Fibroblast of lung (primary cell): Measurements from ENCODE around the gene UQCC5. TPM values are rescaled to one million over a fixed set of nuclear protein-coding genes. Genes with fewer than 3 reads are reported as not detected.

Experiments
- DNase-seq, 2 donors: peaks; one replicate each; pipeline versions ENCODE4 v3.0.0 to v3.0.0-alpha.2; 2010; ENCODE audit warnings: low read depth in 2 of 2
- H2AFZ ChIP-seq: 2 replicates; pipeline ENCODE4 v1.5.1; 2012; ENCODE audit warnings: low read length, control low read depth, inconsistent platforms
- H3K27ac ChIP-seq: 2 replicates; pipeline ENCODE4 v1.5.1; 2011; ENCODE audit warnings: low read length, control low read depth; ENCODE audit not compliant: insufficient read depth
- H3K27me3 ChIP-seq: 2 replicates; pipeline ENCODE4 v1.5.1; 2011; ENCODE audit warnings: mild to moderate bottlenecking, low read length; ENCODE audit not compliant: control insufficient read depth, insufficient read depth
- H3K36me3 ChIP-seq: 2 replicates; pipeline ENCODE4 v1.5.1; 2011; ENCODE audit warnings: low read length; ENCODE audit not compliant: control insufficient read depth, insufficient read depth
- H3K4me1 ChIP-seq: 2 replicates; pipeline ENCODE4 v1.5.1; 2011; ENCODE audit warnings: low read length; ENCODE audit not compliant: control insufficient read depth, insufficient read depth; ENCODE audit errors: extremely low read depth
- H3K4me2 ChIP-seq: 2 replicates; pipeline ENCODE4 v1.5.1; 2011; ENCODE audit warnings: low read length, control low read depth; ENCODE audit not compliant: insufficient read depth; ENCODE audit errors: extremely low read depth
- H3K4me3 ChIP-seq, 4 experiments: fragments of 200-600 bp in 1 of 4; sonication (generic) in 1 of 4; replicated peaks in 1 of 4; 2 replicates each; pipeline ENCODE4 v1.5.1; 2011 to 2016; ENCODE audit warnings: low read length in 4 of 4, low read depth in 3 of 4, mild to moderate bottlenecking in 3 of 4, control low read depth in 2 of 4, inconsistent platforms in 1 of 4, mixed read lengths in 1 of 4; ENCODE audit not compliant: insufficient read depth in 1 of 4; ENCODE audit errors: control extremely low read depth in 1 of 4
- H3K79me2 ChIP-seq: 2 replicates; pipeline ENCODE4 v1.5.1; 2012; ENCODE audit warnings: mild to moderate bottlenecking, low read length, inconsistent platforms; ENCODE audit not compliant: control insufficient read depth, insufficient read depth
- H3K9ac ChIP-seq: 2 replicates; pipeline ENCODE4 v1.5.1; 2011; ENCODE audit warnings: mild to moderate bottlenecking, low read length, control low read depth; ENCODE audit not compliant: insufficient read depth
- H3K9me3 ChIP-seq: 2 replicates; pipeline ENCODE4 v1.5.1; 2012; ENCODE audit warnings: low read depth, low read length; ENCODE audit not compliant: control insufficient read depth, insufficient read depth
- H4K20me1 ChIP-seq: 2 replicates; pipeline ENCODE4 v1.5.1; 2011; ENCODE audit warnings: low read length; ENCODE audit not compliant: control insufficient read depth, insufficient read depth; ENCODE audit errors: extremely low read depth
- EZH2 ChIP-seq: IDR thresholded peaks from 2 replicates; pipeline ENCODE4 v1.5.1; 2012; ENCODE audit warnings: low read length, control low read depth, mild to moderate bottlenecking; ENCODE audit errors: missing control alignments
- polyA plus RNA-seq, 2 donors: library from polyadenylated mRNA; depleted of rRNA in 1 of 2; stranded (reverse) in 1 of 2; unstranded in 1 of 2; fragments of >200 nt; gene quantifications; 2 replicates each; pipeline ENCODE4 v1.2.1, GENCODE V29; 2011 to 2012; ENCODE audit warnings: missing spikeins in 1 of 2
- total RNA-seq: library from RNA; depleted of rRNA; stranded (reverse); fragments of >200 nt; gene quantifications from 2 replicates; pipeline ENCODE4 v1.2.1, GENCODE V29; 2014
- TF ChIP-seq, protein P1 (sequence below), 2 donors: IDR thresholded peaks in 1 of 2; conservative IDR thresholded peaks in 1 of 2; 1 replicate in 1 of 2; 2 replicates in 1 of 2; pipeline ENCODE4 v1.5.1; 2011 to 2012; ENCODE audit warnings: low read length in 2 of 2, control low read depth in 1 of 2, inconsistent platforms in 1 of 2, low read depth in 1 of 2, mild to moderate bottlenecking in 1 of 2

UQCC5 gene
- total and polyA plus RNA-seq, 2 donors (not counting 1 experiment from before 2014, with no cell fraction given) = 9.4 to 13.8 TPM

DNA sequence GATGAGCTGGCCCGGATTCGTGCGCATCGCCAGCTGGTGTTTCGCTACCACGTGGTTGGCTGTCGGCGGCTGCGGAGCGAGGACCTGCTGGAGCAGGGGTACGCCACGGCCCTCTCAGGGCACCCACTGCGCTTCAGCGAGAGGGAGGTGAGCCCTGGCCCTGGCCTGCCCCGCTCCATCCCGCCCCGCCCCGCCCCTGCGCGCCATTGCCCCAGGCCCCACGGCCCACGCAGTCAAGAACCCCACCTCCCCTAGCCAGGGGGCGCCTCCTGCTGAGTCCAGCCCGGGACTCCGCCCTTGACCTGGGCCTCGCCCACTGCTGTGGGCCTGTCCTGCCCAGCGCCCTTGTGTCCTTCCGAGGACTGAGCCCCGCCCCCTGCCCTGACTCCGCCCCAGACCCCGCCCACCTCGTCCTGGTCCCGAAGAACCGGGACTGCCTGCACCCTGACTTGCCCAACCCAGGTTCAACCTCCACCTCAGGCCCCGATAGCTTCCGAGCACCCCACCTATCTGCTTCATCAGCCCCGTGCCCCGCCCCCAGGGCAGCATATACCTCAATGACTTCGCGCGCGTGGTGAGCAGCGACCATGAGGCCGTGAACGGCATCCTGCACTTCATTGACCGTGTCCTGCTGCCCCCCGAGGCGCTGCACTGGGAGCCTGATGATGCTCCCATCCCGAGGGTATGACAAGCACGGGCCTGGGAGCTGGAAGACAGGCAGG lies 17.5 kb upstream of the UQCC5 start:
- Histone ChIP-seq H3K27ac (no peak overlapping the region), H3K79me2 (no peaks in the 10 kb centered on the region), H3K9ac (no peak overlapping the region), H3K36me3 (peaks cover 8% of the 10 kb centered on the region), H3K27me3 (peaks cover 5% of the 10 kb centered on the region), H3K4me3 (no peak overlapping the region), H4K20me1 (no peaks in the 10 kb centered on the region), H3K4me2 (no peak overlapping the region), H3K4me1 (no peaks in the 10 kb centered on the region), H3K9me3 (no peaks in the 10 kb centered on the region), H2AFZ (no peak overlapping the region)
- no peak for DNase-seq
- TF ChIP-seq, protein P1, sequence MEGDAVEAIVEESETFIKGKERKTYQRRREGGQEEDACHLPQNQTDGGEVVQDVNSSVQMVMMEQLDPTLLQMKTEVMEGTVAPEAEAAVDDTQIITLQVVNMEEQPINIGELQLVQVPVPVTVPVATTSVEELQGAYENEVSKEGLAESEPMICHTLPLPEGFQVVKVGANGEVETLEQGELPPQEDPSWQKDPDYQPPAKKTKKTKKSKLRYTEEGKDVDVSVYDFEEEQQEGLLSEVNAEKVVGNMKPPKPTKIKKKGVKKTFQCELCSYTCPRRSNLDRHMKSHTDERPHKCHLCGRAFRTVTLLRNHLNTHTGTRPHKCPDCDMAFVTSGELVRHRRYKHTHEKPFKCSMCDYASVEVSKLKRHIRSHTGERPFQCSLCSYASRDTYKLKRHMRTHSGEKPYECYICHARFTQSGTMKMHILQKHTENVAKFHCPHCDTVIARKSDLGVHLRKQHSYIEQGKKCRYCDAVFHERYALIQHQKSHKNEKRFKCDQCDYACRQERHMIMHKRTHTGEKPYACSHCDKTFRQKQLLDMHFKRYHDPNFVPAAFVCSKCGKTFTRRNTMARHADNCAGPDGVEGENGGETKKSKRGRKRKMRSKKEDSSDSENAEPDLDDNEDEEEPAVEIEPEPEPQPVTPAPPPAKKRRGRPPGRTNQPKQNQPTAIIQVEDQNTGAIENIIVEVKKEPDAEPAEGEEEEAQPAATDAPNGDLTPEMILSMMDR (conservative IDR thresholded peaks at IDR 0.05 in 1 of 2, IDR thresholded peaks at IDR 0.05 in 1 of 2; ENCODE audit: low read depth in 1 of 2, low read length in 2 of 2) = no peak
- TF ChIP-seq EZH2 = no peak

DNA sequence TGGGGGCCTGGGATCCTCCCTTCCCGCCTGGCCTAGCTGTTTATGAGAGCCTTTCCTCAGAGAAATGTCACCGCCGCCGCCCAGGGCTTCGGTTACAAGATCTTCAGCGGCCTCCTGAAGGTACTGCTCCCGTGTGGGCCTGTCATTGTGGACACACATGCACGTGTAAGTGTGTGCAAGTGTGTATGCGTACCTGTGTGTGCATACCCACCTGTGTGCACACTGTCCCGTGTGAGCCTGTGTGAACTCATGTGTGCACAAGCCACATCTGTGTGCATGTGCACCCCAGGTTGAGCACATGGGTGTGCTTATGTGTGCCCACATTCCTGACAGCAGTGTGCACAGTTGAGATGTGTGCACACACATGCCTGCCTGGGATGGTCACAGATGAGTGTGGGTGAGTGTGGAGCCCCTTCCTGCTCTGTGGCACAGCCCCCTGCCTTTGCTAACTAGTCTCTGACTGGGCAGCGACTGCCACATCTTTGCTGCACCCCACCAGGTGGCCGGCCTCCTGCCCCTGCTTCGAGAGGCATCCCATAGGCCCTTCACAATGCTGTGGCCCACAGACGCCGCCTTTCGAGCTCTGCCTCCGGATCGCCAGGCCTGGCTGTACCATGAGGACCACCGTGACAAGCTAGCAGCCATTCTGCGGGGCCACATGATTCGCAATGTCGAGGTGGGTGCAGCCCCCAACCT lies 16.8 kb upstream of the UQCC5 start:
- H3K79me2 ChIP-seq = no peaks in the 10 kb centered on the region
- H3K36me3 ChIP-seq = peaks cover 15% of the 10 kb centered on the region
- no peak overlapping the region for H2AFZ ChIP-seq
- H3K4me1 ChIP-seq = peaks cover under 1% of the 10 kb centered on the region
- DNase-seq = no peak
- H3K27ac ChIP-seq = no peak overlapping the region
- no peaks in the 10 kb centered on the region for H4K20me1 ChIP-seq
- no peaks in the 10 kb centered on the region for H3K27me3 ChIP-seq
- TF ChIP-seq EZH2 = no peak
- TF ChIP-seq, protein P1 (conservative IDR thresholded peaks at IDR 0.05 in 1 of 2, IDR thresholded peaks at IDR 0.05 in 1 of 2; ENCODE audit: low read depth in 1 of 2, low read length in 2 of 2) = no peak
- H3K9me3 ChIP-seq = no peaks in the 10 kb centered on the region
- no peak overlapping the region for H3K4me2 ChIP-seq
- no peak overlapping the region for H3K4me3 ChIP-seq
- H3K9ac ChIP-seq = no peak overlapping the region

DNA sequence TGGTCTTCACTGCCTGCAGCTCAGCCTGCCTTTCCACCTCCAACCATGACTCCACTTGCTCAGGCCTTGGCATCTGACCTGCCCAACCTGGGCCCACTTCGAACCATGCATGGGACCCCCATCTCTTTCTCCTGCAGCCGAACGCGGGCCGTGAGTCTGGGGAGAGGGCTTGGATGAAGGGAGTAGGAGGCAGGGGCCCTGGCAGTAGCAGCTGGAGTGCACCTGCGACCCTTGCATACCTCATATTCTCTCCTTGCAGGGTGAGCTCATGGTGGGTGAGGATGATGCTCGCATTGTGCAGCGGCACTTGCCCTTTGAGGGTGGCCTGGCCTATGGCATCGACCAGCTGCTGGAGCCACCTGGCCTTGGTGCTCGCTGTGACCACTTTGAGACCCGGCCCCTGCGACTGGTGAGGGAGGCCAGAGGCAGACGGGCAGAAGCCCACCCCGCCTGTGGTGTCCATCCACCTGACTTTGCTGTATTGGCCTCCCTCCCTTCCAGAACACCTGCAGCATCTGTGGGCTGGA lies 16.2 kb upstream of the UQCC5 start:
- Histone ChIP-seq H3K9me3 (no peaks in the 10 kb centered on the region), H3K4me1 (peaks cover 3% of the 10 kb centered on the region), H3K4me2 (no peak overlapping the region), H3K79me2 (no peaks in the 10 kb centered on the region), H3K9ac (no peak overlapping the region), H3K4me3 (no peak overlapping the region), H3K27ac (no peak overlapping the region), H3K36me3 (peaks cover 17% of the 10 kb centered on the region), H4K20me1 (no peaks in the 10 kb centered on the region), H2AFZ (no peak overlapping the region), H3K27me3 (no peaks in the 10 kb centered on the region)
- TF ChIP-seq, protein P1 (conservative IDR thresholded peaks at IDR 0.05 in 1 of 2, IDR thresholded peaks at IDR 0.05 in 1 of 2; ENCODE audit: low read depth in 1 of 2, low read length in 2 of 2) = no peak
- TF ChIP-seq EZH2 = no peak
- DNase-seq = no peak
